Transverse colon (tissue), 4 donors: Measurements from ENCODE around the gene MXI1. TPM values are rescaled to one million over a fixed set of nuclear protein-coding genes. Genes with fewer than 3 reads are reported as not detected.
"Not testable (repeated sequence)": the region's sequence is repeated elsewhere in the genome, so short reads cannot be mapped to it uniquely, and the experiment has no call there.

ENCODE experiments used
- DNase-seq: peaks from one replicate; pipeline ENCODE4 v3.0.0-alpha.2; 2019
- H3K27ac ChIP-seq, 4 donors: fragments of 200-600 bp; sonication (generic); 2 replicates each; pipeline ENCODE4 v1.5.1; 2016 to 2018; ENCODE audit warnings: inconsistent platforms in 4 of 4
- H3K27me3 ChIP-seq: fragments of 200-600 bp; sonication (generic); 2 replicates; pipeline ENCODE4 v1.5.1; 2017; ENCODE audit warnings: inconsistent platforms
- H3K36me3 ChIP-seq, 4 donors: fragments of 200-600 bp; sonication (generic); 2 replicates each; pipeline ENCODE4 v1.5.1; 2017 to 2019; ENCODE audit warnings: inconsistent platforms in 4 of 4
- H3K4me1 ChIP-seq, 4 donors: fragments of 200-600 bp; sonication (generic); 2 replicates each; pipeline ENCODE4 v1.5.1; 2017 to 2020; ENCODE audit warnings: inconsistent platforms in 4 of 4
- H3K4me3 ChIP-seq, 4 donors: fragments of 200-600 bp; sonication (generic); 1 replicate in 1 of 4; 2 replicates in 3 of 4; pipeline versions ENCODE4 v1.5.1 to v1.6.1; 2017 to 2019; ENCODE audit warnings: inconsistent platforms in 4 of 4
- H3K9me3 ChIP-seq, 2 donors: fragments of 200-600 bp; sonication (generic); 2 replicates each; pipeline ENCODE4 v1.5.1; 2017 to 2019; ENCODE audit warnings: inconsistent platforms in 2 of 2
- CTCF ChIP-seq, 5 experiments: fragments of 200-600 bp in 3 of 5; fragments of 450-650 bp in 2 of 5; sonication (generic) in 3 of 5; IDR thresholded peaks; 1 replicate in 2 of 5; 2 replicates in 3 of 5; pipeline ENCODE4 v1.5.1; 2016 to 2017; ENCODE audit warnings: antibody characterized with exemption in 5 of 5, inconsistent platforms in 3 of 5, mild to moderate bottlenecking in 2 of 5, moderate library complexity in 1 of 5
- EP300 ChIP-seq: sonication (generic); formaldehyde crosslinking; IDR thresholded peaks from one replicate; pipeline ENCODE4 v1.6.1; 2017; ENCODE audit warnings: antibody characterized with exemption, low read depth
- POLR2A ChIP-seq: fragments of 450-650 bp; IDR thresholded peaks from one replicate; pipeline ENCODE4 v1.6.1; 2016; ENCODE audit warnings: antibody characterized with exemption, mild to moderate bottlenecking, moderate library complexity
- POLR2AphosphoS5 ChIP-seq, 3 donors: sonication (generic); formaldehyde crosslinking; IDR thresholded peaks; one replicate each; pipeline ENCODE4 v1.6.1; 2016; ENCODE audit warnings: antibody characterized with exemption in 3 of 3
- WGBS, 2 donors: methylation state at CpG; one replicate each; pipeline ENCODE4 v1.1.5; 2018; ENCODE audit warnings: low coverage in 1 of 2; 5-methylcytosine and 5-hydroxymethylcytosine counted together
- in situ Hi-C, 4 donors: fragments of 200-750 bp; cut with MboI; loops; one replicate each; pipeline versions ENCODE4 v1.15.0 to v1.15.1; 2017; ENCODE audit warnings: low sequenced_read_pairs in 3 of 4, low pct_ligation_motif_present in 1 of 4, low pct_unique_long_range_greater_than_20kb in 1 of 4
- intact Hi-C: fragments of 100-400 bp; cut with DNase I; formaldehyde crosslinking; loops from one replicate; pipeline ENCODE4 v1.15.1; 2023; ENCODE audit warnings: low total_unique reads
- total RNA-seq, 4 donors: library from RNA; depleted of rRNA; stranded (reverse); fragments of >200 nt; gene quantifications; one replicate each; pipeline ENCODE4 v1.1.0, GENCODE V29; 2016

The MXI1 gene
- total RNA-seq, 4 donors from 2014 or later: 44.8 to 96.5 (median 65.3) TPM

- DNase-seq: no peak
- TF ChIP-seq POLR2A (no peak), EP300 (no peak)
- Histone ChIP-seq H3K36me3 (no peaks in the 10 kb centered on the region), H3K27me3 (no peaks in the 10 kb centered on the region), H3K9me3 (no peaks in the 10 kb centered on the region), H3K4me1 (peaks cover 12 to 41% (median 26%) of the 10 kb centered on the region in 4 donors), H3K4me3 (no peak overlapping the region), H3K27ac (peak overlapping the region in 1 of 4 donors; percentile 80)
- in situ Hi-C loops: no loop called here
- intact Hi-C loops: no loop called here
Observed at GRCh38 chr10:110268442-110268841, 61.0 kb downstream of the MXI1 start.

GRCh38 chr10:110268971-110269370 is 61.6 kb downstream of the MXI1 start:
- H3K36me3 ChIP-seq: no peaks in the 10 kb centered on the region
- H3K27ac ChIP-seq: peak overlapping the region; percentile 54 to 80 (median 76)
- H3K9me3 ChIP-seq: no peaks in the 10 kb centered on the region
- in situ Hi-C loops (no loop called here), intact Hi-C loops (no loop called here)
- H3K27me3 ChIP-seq: no peaks in the 10 kb centered on the region
- DNase-seq: no peak
- TF ChIP-seq POLR2AphosphoS5 (IDR thresholded peaks at IDR 0.05): no peak
- TF ChIP-seq POLR2A: no peak
- no peak for TF ChIP-seq CTCF (IDR thresholded peaks at IDR 0.05)
- no peak for TF ChIP-seq EP300
- H3K4me3 ChIP-seq: peak overlapping the region in 2 of 4 donors; percentile 13 to 22
- 34 to 54% methylated on average over 2 of the region's 2 CpGs for WGBS, 2 donors
- peaks cover 12 to 41% (median 27%) of the 10 kb centered on the region in 4 donors for H3K4me1 ChIP-seq

- no peaks in the 10 kb centered on the region for H3K9me3 ChIP-seq
- in situ Hi-C loops (no loop called here), intact Hi-C loops (loop anchor here (5.0 kb wide), 1 partner anchor 42 kb away; no protein-coding TSS in a partner anchor)
- H3K27me3 ChIP-seq: no peaks in the 10 kb centered on the region
- H3K27ac ChIP-seq: peak overlapping the region; percentile 54 to 80 (median 76)
- peak overlapping the region in 2 of 4 donors; percentile 13 to 22 for H3K4me3 ChIP-seq
- TF ChIP-seq POLR2A (no peak), CTCF (IDR thresholded peaks at IDR 0.05) (no peak), POLR2AphosphoS5 (IDR thresholded peaks at IDR 0.05) (no peak), EP300 (no peak)
- DNase-seq: peak; percentile 17
- WGBS, 2 donors: 25 to 46% methylated on average over 4 of the region's 4 CpGs
- H3K36me3 ChIP-seq: no peaks in the 10 kb centered on the region
- H3K4me1 ChIP-seq: peaks cover 12 to 42% (median 29%) of the 10 kb centered on the region in 4 donors
Observed at GRCh38 chr10:110269374-110270318, 62.2 kb downstream of the MXI1 start.

GRCh38 chr10:110272995-110273394 is 65.6 kb downstream of the MXI1 start:
- peak overlapping the region in 2 of 4 donors; percentile 10 to 25 for H3K27ac ChIP-seq
- intact Hi-C loops: loop anchor here (5.0 kb wide), 1 partner anchor 46 kb away; no protein-coding TSS in a partner anchor
- WGBS, 2 donors: 83 to 93% methylated on average over 3 to 15 of the region's 15 CpGs
- peaks cover 12 to 41% (median 29%) of the 10 kb centered on the region in 4 donors for H3K4me1 ChIP-seq
- H3K36me3 ChIP-seq, H3K9me3 ChIP-seq, in situ Hi-C loops, H3K27me3 ChIP-seq, DNase-seq, H3K4me3 ChIP-seq: not testable (repeated sequence)

GRCh38 chr10:110273474-110273873 is 66.1 kb downstream of the MXI1 start:
- in situ Hi-C loops: no loop called here
- WGBS, 2 donors: 56 to 70% methylated on average over 4 of the region's 4 CpGs

More at GRCh38 chr10:110273474-110273873, 66.1 kb downstream of the MXI1 start:
- Histone ChIP-seq H3K36me3 (peaks cover 0 to 3% (median 0%) of the 10 kb centered on the region in 4 donors), H3K4me3 (no peak overlapping the region), H3K9me3 (no peaks in the 10 kb centered on the region), H3K27ac (peak overlapping the region in 3 of 4 donors; percentile 14 to 54 (median 44)), H3K27me3 (no peaks in the 10 kb centered on the region), H3K4me1 (peaks cover 9 to 36% (median 29%) of the 10 kb centered on the region in 4 donors)
- peak; percentile 56 for DNase-seq
- TF ChIP-seq EP300 (no peak), POLR2AphosphoS5 (IDR thresholded peaks at IDR 0.05) (peak in 2 of 3 donors; percentile 10 to 24)
- intact Hi-C loops: loop anchor here (5.0 kb wide), 1 partner anchor 46 kb away; no protein-coding TSS in a partner anchor
